ENCODE data around the gene ADRA2B.

DNA sequence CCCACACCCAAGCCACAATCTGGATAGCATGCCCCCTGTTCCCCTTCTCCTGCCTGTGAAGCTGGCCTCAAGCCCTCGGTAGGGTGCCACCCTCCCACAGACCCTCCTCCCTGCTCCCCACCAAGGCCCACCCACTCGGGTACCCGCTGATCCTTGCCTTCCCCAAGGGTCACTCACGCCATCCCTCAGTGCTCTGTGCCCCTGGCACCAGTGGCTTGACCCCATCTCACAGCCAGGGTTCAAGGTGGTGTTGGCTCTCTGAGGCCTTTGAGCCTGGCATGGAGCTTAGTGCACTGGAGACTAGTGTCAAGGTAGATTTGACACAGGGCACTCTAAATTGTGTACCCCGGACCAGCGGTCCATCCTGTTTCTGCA is 11.9 kb downstream of the ADRA2B start:
- TF ChIP-seq, protein P1, sequence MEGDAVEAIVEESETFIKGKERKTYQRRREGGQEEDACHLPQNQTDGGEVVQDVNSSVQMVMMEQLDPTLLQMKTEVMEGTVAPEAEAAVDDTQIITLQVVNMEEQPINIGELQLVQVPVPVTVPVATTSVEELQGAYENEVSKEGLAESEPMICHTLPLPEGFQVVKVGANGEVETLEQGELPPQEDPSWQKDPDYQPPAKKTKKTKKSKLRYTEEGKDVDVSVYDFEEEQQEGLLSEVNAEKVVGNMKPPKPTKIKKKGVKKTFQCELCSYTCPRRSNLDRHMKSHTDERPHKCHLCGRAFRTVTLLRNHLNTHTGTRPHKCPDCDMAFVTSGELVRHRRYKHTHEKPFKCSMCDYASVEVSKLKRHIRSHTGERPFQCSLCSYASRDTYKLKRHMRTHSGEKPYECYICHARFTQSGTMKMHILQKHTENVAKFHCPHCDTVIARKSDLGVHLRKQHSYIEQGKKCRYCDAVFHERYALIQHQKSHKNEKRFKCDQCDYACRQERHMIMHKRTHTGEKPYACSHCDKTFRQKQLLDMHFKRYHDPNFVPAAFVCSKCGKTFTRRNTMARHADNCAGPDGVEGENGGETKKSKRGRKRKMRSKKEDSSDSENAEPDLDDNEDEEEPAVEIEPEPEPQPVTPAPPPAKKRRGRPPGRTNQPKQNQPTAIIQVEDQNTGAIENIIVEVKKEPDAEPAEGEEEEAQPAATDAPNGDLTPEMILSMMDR (IDR thresholded peaks at IDR 0.05): no peak
- no peak for TF ChIP-seq ZFX (IDR thresholded peaks at IDR 0.05; ENCODE audit: borderline replicate concordance)
